Measurements from ENCODE around the gene KRTAP1-3.

DNA sequence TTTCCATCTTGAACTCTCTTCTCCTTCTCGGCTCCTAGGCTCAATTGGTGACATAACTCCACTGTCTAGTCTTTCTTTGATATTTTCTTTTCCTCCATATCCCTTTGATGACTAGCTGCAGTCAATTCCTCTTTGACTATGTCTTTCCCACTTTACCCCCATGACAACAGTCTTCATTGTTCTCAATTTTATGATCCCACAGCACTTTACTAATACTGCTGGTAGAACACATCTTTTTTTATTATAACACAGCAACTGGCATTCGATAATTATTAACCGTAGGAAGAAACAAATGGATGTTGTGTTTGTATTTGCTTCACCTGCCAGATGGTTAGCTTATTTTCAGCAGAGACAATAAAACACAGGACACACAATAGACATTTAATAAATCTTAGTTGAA is 42.0 kb downstream of the KRTAP1-3 start:
- TF ChIP-seq, protein P1, sequence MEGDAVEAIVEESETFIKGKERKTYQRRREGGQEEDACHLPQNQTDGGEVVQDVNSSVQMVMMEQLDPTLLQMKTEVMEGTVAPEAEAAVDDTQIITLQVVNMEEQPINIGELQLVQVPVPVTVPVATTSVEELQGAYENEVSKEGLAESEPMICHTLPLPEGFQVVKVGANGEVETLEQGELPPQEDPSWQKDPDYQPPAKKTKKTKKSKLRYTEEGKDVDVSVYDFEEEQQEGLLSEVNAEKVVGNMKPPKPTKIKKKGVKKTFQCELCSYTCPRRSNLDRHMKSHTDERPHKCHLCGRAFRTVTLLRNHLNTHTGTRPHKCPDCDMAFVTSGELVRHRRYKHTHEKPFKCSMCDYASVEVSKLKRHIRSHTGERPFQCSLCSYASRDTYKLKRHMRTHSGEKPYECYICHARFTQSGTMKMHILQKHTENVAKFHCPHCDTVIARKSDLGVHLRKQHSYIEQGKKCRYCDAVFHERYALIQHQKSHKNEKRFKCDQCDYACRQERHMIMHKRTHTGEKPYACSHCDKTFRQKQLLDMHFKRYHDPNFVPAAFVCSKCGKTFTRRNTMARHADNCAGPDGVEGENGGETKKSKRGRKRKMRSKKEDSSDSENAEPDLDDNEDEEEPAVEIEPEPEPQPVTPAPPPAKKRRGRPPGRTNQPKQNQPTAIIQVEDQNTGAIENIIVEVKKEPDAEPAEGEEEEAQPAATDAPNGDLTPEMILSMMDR (IDR thresholded peaks at IDR 0.05), result no peak
- TF ChIP-seq POLR2A (IDR thresholded peaks at IDR 0.05), result no peak

All from esophagus squamous epithelium (tissue), 4 donors.